Measurements from ENCODE around the gene ICAM2.

- TF ChIP-seq CTCF (IDR thresholded peaks at IDR 0.05) = no peak
- no peak for TF ChIP-seq POLR2A (IDR thresholded peaks at IDR 0.05; ENCODE audit: low read depth)
- no peak for TF ChIP-seq POLR2AphosphoS5 (IDR thresholded peaks at IDR 0.05)
- no peak for TF ChIP-seq EP300 (IDR thresholded peaks at IDR 0.05)
Measured at GRCh38 chr17:63995626-63996025, 24.8 kb downstream of the ICAM2 start.

Measured in esophagus muscularis mucosa (tissue), 4 donors.